Astrocyte (in vitro differentiated cells and primary cell): ENCODE results near the gene C1orf52. TPM values are rescaled to one million over a fixed set of nuclear protein-coding genes. Genes with fewer than 3 reads are reported as not detected.

Source experiments
- DNase-seq: peaks from one replicate; pipeline ENCODE4 v3.0.0-alpha.2; 2010; ENCODE audit warnings: low read depth
- FAIRE-seq: peaks from 2 replicates; lab custom pipeline; 2011; peaks lifted over from hg19 to GRCh38; lab: Jason Lieb, UNC
- H2AFZ ChIP-seq: 2 replicates; pipeline ENCODE4 v1.6.0; 2012; ENCODE audit warnings: low read depth, low read length, inconsistent platforms
- H3K27ac ChIP-seq: 2 replicates; pipeline ENCODE4 v1.5.1; 2011; ENCODE audit warnings: low read depth, low read length, inconsistent platforms
- H3K27me3 ChIP-seq: 2 replicates; pipeline ENCODE4 v1.6.0; 2011; ENCODE audit warnings: low read length, inconsistent platforms; ENCODE audit not compliant: insufficient read depth
- H3K36me3 ChIP-seq: 2 replicates; pipeline ENCODE4 v1.5.1; 2011; ENCODE audit warnings: low read length, inconsistent platforms; ENCODE audit not compliant: insufficient read depth
- H3K4me1 ChIP-seq: 2 replicates; pipeline ENCODE4 v1.5.1; 2011; ENCODE audit warnings: low read length, inconsistent platforms; ENCODE audit not compliant: insufficient read depth
- H3K4me2 ChIP-seq: 2 replicates; pipeline ENCODE4 v1.6.0; 2012; ENCODE audit warnings: low read length, inconsistent platforms
- H3K4me3 ChIP-seq: 2 replicates; pipeline ENCODE4 v1.5.1; 2011; ENCODE audit warnings: low read depth, mild to moderate bottlenecking, low read length, inconsistent platforms; ENCODE audit not compliant: insufficient read depth
- H3K79me2 ChIP-seq: 2 replicates; pipeline ENCODE4 v1.6.0; 2012; ENCODE audit warnings: mild to moderate bottlenecking, low read length, inconsistent platforms; ENCODE audit not compliant: insufficient read depth
- H3K9ac ChIP-seq: 2 replicates; pipeline ENCODE4 v1.6.0; 2012; ENCODE audit warnings: mild to moderate bottlenecking, low read length, inconsistent platforms
- H3K9me3 ChIP-seq: 2 replicates; pipeline ENCODE4 v1.5.1; 2012; ENCODE audit warnings: low read depth, mild to moderate bottlenecking, low read length, inconsistent platforms; ENCODE audit not compliant: insufficient read depth
- H4K20me1 ChIP-seq: 2 replicates; pipeline ENCODE4 v1.6.0; 2012; ENCODE audit warnings: low read length, inconsistent platforms; ENCODE audit not compliant: insufficient read depth
- H3K27ac Mint-ChIP-seq: one replicate; pipeline ENCODE4 v1.8.0; 2021; ENCODE audit warnings: mild to moderate bottlenecking, mixed read lengths; ENCODE audit not compliant: unreplicated experiment
- H3K27me3 Mint-ChIP-seq: one replicate; pipeline ENCODE4 v1.8.0; 2021; ENCODE audit warnings: low read depth, mixed read lengths; ENCODE audit not compliant: unreplicated experiment
- H3K36me3 Mint-ChIP-seq: one replicate; pipeline ENCODE4 v1.8.0; 2021; ENCODE audit warnings: low read depth, mixed read lengths; ENCODE audit not compliant: unreplicated experiment
- H3K4me1 Mint-ChIP-seq: one replicate; pipeline ENCODE4 v1.8.0; 2021; ENCODE audit warnings: low read depth, mixed read lengths; ENCODE audit not compliant: unreplicated experiment
- H3K4me3 Mint-ChIP-seq: one replicate; pipeline ENCODE4 v1.8.0; 2021; ENCODE audit warnings: mild to moderate bottlenecking, moderate library complexity, mixed read lengths; ENCODE audit not compliant: unreplicated experiment
- H3K9me3 Mint-ChIP-seq: one replicate; pipeline ENCODE4 v1.8.0; 2021; ENCODE audit warnings: mild to moderate bottlenecking, mixed read lengths; ENCODE audit not compliant: unreplicated experiment
- EZH2 ChIP-seq: IDR thresholded peaks from 2 replicates; pipeline ENCODE4 v1.6.1; 2012; ENCODE audit warnings: mild to moderate bottlenecking, low read length, inconsistent platforms; ENCODE audit not compliant: insufficient read depth
- total RNA-seq: library from RNA; stranded (reverse); gene quantifications from 2 replicates; pipeline ENCODE4 v1.2.1, GENCODE V29; 2021
- TF ChIP-seq, protein P1 (sequence below): IDR thresholded peaks from 2 replicates; pipeline ENCODE4 v1.5.1; 2011; ENCODE audit warnings: low read depth, mild to moderate bottlenecking, inconsistent platforms, low read length, moderate library complexity; ENCODE audit not compliant: insufficient read depth

The C1orf52 gene
- total RNA-seq, 1 donor from 2014 or later: 42.4 TPM

GRCh38 chr1:85202864-85203255 lies 56.6 kb downstream of the C1orf52 start:
- no peaks in the 10 kb centered on the region for H3K9me3 ChIP-seq
- Mint-ChIP-seq H3K27me3 (peaks cover 5% of the 10 kb centered on the region), H3K4me3 (no peak overlapping the region), H3K9me3 (no peaks in the 10 kb centered on the region), H3K36me3 (no peaks in the 10 kb centered on the region), H3K27ac (peak overlapping the region; percentile 12), H3K4me1 (peaks cover 5% of the 10 kb centered on the region)
- no peak overlapping the region for H3K9ac ChIP-seq
- no peaks in the 10 kb centered on the region for H3K27me3 ChIP-seq
- H3K4me2 ChIP-seq: no peak overlapping the region
- no peak overlapping the region for H3K4me3 ChIP-seq
- DNase-seq: no peak
- H3K4me1 ChIP-seq: peaks cover 8% of the 10 kb centered on the region
- H3K27ac ChIP-seq: no peak overlapping the region
- H3K79me2 ChIP-seq: peaks cover 6% of the 10 kb centered on the region
- H3K36me3 ChIP-seq: no peaks in the 10 kb centered on the region
- no peak overlapping the region for H2AFZ ChIP-seq
- no peak for TF ChIP-seq EZH2
- TF ChIP-seq, protein P1, sequence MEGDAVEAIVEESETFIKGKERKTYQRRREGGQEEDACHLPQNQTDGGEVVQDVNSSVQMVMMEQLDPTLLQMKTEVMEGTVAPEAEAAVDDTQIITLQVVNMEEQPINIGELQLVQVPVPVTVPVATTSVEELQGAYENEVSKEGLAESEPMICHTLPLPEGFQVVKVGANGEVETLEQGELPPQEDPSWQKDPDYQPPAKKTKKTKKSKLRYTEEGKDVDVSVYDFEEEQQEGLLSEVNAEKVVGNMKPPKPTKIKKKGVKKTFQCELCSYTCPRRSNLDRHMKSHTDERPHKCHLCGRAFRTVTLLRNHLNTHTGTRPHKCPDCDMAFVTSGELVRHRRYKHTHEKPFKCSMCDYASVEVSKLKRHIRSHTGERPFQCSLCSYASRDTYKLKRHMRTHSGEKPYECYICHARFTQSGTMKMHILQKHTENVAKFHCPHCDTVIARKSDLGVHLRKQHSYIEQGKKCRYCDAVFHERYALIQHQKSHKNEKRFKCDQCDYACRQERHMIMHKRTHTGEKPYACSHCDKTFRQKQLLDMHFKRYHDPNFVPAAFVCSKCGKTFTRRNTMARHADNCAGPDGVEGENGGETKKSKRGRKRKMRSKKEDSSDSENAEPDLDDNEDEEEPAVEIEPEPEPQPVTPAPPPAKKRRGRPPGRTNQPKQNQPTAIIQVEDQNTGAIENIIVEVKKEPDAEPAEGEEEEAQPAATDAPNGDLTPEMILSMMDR: no peak
- H4K20me1 ChIP-seq: peaks cover 8% of the 10 kb centered on the region
- FAIRE-seq: no peak

DNA sequence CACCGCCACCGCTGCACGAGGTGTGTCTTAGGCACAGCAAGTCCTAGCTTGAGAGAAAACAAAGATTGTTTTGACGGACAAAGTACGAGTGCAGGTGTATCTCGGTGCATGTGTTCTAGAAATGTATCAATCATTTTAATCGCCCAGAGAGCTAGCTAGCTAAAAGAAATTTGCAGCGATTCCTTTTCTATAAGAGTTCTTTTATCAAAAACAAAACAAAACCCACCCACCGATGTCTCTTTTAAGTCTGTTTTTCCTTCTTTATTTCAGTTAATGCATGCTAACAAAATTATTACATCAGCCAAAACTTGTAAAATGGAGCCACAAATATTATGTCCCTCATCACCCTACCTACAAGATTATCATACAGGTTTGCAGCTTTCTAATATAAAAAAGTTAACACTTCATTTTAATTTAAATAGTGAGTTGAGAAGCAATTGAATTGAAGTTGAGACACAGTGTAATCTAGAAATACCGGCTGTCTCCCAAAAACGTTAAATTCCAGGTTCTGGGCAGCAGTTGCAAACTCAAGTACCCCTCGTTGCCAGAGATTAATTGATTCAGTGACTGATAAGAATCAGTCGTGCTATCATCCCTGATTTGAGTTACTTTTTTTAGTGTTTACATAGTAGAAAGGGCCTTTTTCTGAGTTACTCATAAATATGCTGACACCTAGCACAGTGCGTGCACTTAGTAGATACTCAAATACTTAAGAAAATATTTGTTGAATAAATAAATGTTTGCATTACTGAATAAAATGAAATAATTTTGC lies 57.2 kb downstream of the C1orf52 start:
- no peaks in the 10 kb centered on the region for H3K9me3 Mint-ChIP-seq
- H3K4me1 Mint-ChIP-seq: peaks cover 5% of the 10 kb centered on the region
- Histone ChIP-seq H3K27ac (peak overlapping the region; percentile 23), H3K36me3 (no peaks in the 10 kb centered on the region), H3K4me2 (peak overlapping the region; percentile 95), H3K27me3 (no peaks in the 10 kb centered on the region), H3K4me1 (peaks cover 8% of the 10 kb centered on the region), H3K4me3 (peak overlapping the region; percentile 80), H3K79me2 (peaks cover 6% of the 10 kb centered on the region), H4K20me1 (peaks cover 8% of the 10 kb centered on the region), H3K9me3 (no peaks in the 10 kb centered on the region), H2AFZ (peak overlapping the region; percentile 94), H3K9ac (peak overlapping the region; percentile 88)
- DNase-seq: no peak
- no peak for FAIRE-seq
- peaks cover 4% of the 10 kb centered on the region for H3K27me3 Mint-ChIP-seq
- peak overlapping the region; percentile 96 for H3K27ac Mint-ChIP-seq
- no peaks in the 10 kb centered on the region for H3K36me3 Mint-ChIP-seq
- H3K4me3 Mint-ChIP-seq: peak overlapping the region; percentile 97
- TF ChIP-seq, protein P1: no peak
- no peak for TF ChIP-seq EZH2
